Measurements from ENCODE around the gene TPSD1. TPM values are rescaled to one million over a fixed set of nuclear protein-coding genes. Genes with fewer than 3 reads are reported as not detected.

TPSD1 gene
- total and polyA plus RNA-seq, 9 of the 15 experiments (the other 6 are each of a cell fraction or from before 2014, with no cell fraction given): not detected

DNA sequence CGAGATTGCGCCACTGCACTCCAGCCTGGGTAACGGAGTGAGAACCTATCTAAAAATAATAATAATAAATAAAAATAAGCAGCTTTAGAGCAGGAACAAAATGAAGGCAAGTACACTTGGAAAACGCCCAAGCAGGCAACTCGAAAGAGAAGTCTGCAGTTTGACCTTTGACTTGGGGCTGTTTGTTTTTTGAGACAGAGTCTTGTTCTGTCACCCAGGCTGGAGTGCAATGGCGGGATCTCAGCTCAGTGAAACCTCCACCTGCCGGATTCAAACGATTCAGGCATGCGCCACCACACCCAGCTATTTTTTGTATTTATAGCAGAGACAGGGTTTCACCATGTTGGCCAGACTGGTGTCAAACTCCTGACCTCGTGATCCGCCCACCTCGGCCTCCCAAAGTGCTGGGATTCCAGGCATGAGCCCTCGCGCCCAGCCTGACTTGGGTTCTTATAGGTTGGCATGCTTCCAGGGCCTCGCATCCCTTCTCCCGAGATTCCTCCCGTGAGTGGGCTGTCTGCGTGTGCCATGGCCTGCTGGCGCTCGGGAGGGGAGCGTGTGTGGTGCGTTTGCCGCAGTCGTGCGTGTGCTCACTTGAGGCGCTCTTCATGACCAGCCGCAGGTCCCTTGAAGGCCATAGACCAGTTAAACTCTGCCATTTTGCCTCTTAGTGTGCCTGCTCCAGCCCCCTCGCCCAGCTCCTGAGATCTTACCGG, 35.1 kb downstream of the TPSD1 start (continued):
- TF ChIP-seq YY1 (IDR thresholded peaks at IDR 0.05; ENCODE audit: borderline replicate concordance in 1 of 3, control insufficient read depth in 1 of 3, extremely low read depth in 1 of 3, insufficient read depth in 3 of 3, insufficient read length in 1 of 3, insufficient replicate concordance in 2 of 3, low read depth in 1 of 3, low read length in 2 of 3) (peak in 1 of 3 experiments; percentile 39), STAT5A (IDR thresholded peaks at IDR 0.05; ENCODE audit: borderline replicate concordance, low read length) (no peak), FOXA3 (CRISPR knock-in tag; conservative IDR thresholded peaks at IDR 0.05 in 1 of 2, IDR thresholded peaks at IDR 0.05 in 1 of 2) (no peak), FOXK1 (CRISPR knock-in tag; IDR thresholded peaks at IDR 0.05; ENCODE audit: borderline replicate concordance) (no peak), NR2C1 (IDR thresholded peaks at IDR 0.05) (peak; percentile 81), NR2C1 (tag; IDR thresholded peaks at IDR 0.05) (peak; percentile 85), L3MBTL2 (IDR thresholded peaks at IDR 0.05) (peak; percentile 58; the same call in 1 of the 2 replicates), HMGN3 (IDR thresholded peaks at IDR 0.05; ENCODE audit: borderline replicate concordance, extremely low read depth, insufficient read length, low read depth, low read length) (peak; percentile 16), EGR1 (conservative IDR thresholded peaks at IDR 0.05) (peak; percentile 31; the same call in 1 of the 2 replicates), CBFA2T2 (conservative IDR thresholded peaks at IDR 0.05) (0 out of 2 replicates have a peak, but pooled peaks have one; percentile 13), ETV5 (CRISPR knock-in tag; IDR thresholded peaks at IDR 0.05; ENCODE audit: low read depth) (no peak), JUND (IDR thresholded peaks at IDR 0.05; ENCODE audit: borderline replicate concordance, low read depth, low read length) (no peak), JUND (tag; IDR thresholded peaks at IDR 0.05; ENCODE audit: borderline replicate concordance, low read depth, low read length) (no peak), RBM15 (IDR thresholded peaks at IDR 0.05; ENCODE audit: insufficient read depth, low read length) (no peak), ZNF561 (CRISPR knock-in tag; conservative IDR thresholded peaks at IDR 0.05) (no peak), KLF16 (IDR thresholded peaks at IDR 0.05) (no peak), PHB2 (IDR thresholded peaks at IDR 0.05; ENCODE audit: low read depth) (no peak)
- TF ChIP-seq, protein P1, sequence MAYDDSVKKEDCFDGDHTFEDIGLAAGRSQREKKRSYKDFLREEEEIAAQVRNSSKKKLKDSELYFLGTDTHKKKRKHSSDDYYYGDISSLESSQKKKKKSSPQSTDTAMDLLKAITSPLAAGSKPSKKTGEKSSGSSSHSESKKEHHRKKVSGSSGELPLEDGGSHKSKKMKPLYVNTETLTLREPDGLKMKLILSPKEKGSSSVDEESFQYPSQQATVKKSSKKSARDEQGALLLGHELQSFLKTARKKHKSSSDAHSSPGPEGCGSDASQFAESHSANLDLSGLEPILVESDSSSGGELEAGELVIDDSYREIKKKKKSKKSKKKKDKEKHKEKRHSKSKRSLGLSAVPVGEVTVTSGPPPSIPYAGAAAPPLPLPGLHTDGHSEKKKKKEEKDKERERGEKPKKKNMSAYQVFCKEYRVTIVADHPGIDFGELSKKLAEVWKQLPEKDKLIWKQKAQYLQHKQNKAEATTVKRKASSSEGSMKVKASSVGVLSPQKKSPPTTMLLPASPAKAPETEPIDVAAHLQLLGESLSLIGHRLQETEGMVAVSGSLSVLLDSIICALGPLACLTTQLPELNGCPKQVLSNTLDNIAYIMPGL (CRISPR knock-in tag; IDR thresholded peaks at IDR 0.05): no peak
- TF ChIP-seq, protein P2, sequence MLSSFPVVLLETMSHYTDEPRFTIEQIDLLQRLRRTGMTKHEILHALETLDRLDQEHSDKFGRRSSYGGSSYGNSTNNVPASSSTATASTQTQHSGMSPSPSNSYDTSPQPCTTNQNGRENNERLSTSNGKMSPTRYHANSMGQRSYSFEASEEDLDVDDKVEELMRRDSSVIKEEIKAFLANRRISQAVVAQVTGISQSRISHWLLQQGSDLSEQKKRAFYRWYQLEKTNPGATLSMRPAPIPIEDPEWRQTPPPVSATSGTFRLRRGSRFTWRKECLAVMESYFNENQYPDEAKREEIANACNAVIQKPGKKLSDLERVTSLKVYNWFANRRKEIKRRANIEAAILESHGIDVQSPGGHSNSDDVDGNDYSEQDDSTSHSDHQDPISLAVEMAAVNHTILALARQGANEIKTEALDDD (IDR thresholded peaks at IDR 0.05): no peak
- TF ChIP-seq, protein P3, sequence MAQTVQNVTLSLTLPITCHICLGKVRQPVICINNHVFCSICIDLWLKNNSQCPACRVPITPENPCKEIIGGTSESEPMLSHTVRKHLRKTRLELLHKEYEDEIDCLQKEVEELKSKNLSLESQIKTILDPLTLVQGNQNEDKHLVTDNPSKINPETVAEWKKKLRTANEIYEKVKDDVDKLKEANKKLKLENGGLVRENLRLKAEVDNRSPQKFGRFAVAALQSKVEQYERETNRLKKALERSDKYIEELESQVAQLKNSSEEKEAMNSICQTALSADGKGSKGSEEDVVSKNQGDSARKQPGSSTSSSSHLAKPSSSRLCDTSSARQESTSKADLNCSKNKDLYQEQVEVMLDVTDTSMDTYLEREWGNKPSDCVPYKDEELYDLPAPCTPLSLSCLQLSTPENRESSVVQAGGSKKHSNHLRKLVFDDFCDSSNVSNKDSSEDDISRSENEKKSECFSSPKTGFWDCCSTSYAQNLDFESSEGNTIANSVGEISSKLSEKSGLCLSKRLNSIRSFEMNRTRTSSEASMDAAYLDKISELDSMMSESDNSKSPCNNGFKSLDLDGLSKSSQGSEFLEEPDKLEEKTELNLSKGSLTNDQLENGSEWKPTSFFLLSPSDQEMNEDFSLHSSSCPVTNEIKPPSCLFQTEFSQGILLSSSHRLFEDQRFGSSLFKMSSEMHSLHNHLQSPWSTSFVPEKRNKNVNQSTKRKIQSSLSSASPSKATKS (CRISPR knock-in tag; IDR thresholded peaks at IDR 0.05): no peak
- TF ChIP-seq, protein P4, sequence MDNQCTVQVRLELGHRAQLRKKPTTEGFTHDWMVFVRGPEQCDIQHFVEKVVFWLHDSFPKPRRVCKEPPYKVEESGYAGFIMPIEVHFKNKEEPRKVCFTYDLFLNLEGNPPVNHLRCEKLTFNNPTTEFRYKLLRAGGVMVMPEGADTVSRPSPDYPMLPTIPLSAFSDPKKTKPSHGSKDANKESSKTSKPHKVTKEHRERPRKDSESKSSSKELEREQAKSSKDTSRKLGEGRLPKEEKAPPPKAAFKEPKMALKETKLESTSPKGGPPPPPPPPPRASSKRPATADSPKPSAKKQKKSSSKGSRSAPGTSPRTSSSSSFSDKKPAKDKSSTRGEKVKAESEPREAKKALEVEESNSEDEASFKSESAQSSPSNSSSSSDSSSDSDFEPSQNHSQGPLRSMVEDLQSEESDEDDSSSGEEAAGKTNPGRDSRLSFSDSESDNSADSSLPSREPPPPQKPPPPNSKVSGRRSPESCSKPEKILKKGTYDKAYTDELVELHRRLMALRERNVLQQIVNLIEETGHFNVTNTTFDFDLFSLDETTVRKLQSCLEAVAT (IDR thresholded peaks at IDR 0.05): no peak
